Endothelial cell of umbilical vein (primary cell): ENCODE data around the gene MEF2A. TPM values are rescaled to one million over a fixed set of nuclear protein-coding genes. Genes with fewer than 3 reads are reported as not detected.

Experiments
- BruUV-seq: library from RNA; stranded (reverse); fragments of 400-500 nt; replicated peaks from 2 replicates; lab custom pipeline; 2021; lab: Mats Ljungman, UMichigan
- CTCF ChIA-PET: fragments of 300-600, 350-600 bp; sonication (Branson Sonifier 250); formaldehyde crosslinking; loops from one replicate; lab custom pipeline; 2021; ENCODE audit warnings: antibody characterized with exemption, inconsistent platforms; lab: Charles Lee
- POLR2A ChIA-PET: fragments of 300-600, 350-600 bp; sonication (Branson Sonifier 250); formaldehyde crosslinking; loops from one replicate; lab custom pipeline; 2021; ENCODE audit warnings: antibody characterized with exemption, inconsistent platforms; lab: Charles Lee
- DNase-seq: peaks from one replicate; pipeline ENCODE4 v3.0.0-alpha.2; 2011; ENCODE audit warnings: low read depth, low spot score
- FAIRE-seq: peaks from 2 replicates; lab custom pipeline; 2011; peaks lifted over from hg19 to GRCh38; lab: Jason Lieb, UNC
- H2AFZ ChIP-seq: 2 replicates; pipeline ENCODE4 v1.6.0; 2012; ENCODE audit warnings: low read depth, low read length, control low read depth, inconsistent platforms
- H3K27ac ChIP-seq: 2 replicates; pipeline ENCODE4 v1.5.1; 2011; ENCODE audit warnings: low read depth, mild to moderate bottlenecking, control low read depth, low read length, moderate library complexity; ENCODE audit not compliant: insufficient read depth
- H3K27me3 ChIP-seq, 2 experiments: 2 replicates each; pipeline versions ENCODE4 v1.6.0 to v1.6.1; 2011; ENCODE audit warnings: low read length in 2 of 2, mixed read lengths in 1 of 2; ENCODE audit not compliant: control insufficient read depth in 2 of 2, insufficient read depth in 2 of 2
- H3K36me3 ChIP-seq, 2 experiments: 2 replicates in 1 of 2; 3 replicates in 1 of 2; pipeline ENCODE4 v1.5.1; 2011; ENCODE audit warnings: low read length in 2 of 2, mild to moderate bottlenecking in 1 of 2, moderate library complexity in 1 of 2; ENCODE audit not compliant: control insufficient read depth in 2 of 2, insufficient read depth in 2 of 2; ENCODE audit errors: extremely low read depth in 1 of 2
- H3K4me1 ChIP-seq: 3 replicates; pipeline ENCODE4 v1.5.1; 2011; ENCODE audit warnings: mild to moderate bottlenecking, low read length; ENCODE audit not compliant: control insufficient read depth, insufficient read depth; ENCODE audit errors: extremely low read depth
- H3K4me2 ChIP-seq: 2 replicates; pipeline ENCODE4 v1.6.1; 2011; ENCODE audit warnings: low read length, control low read depth, mixed read lengths; ENCODE audit not compliant: insufficient read depth
- H3K4me3 ChIP-seq, 3 experiments: fragments of 200-600 bp in 1 of 3; sonication (generic), shearing (Covaris generic) in 1 of 3; replicated peaks in 1 of 3; 2 replicates each; pipeline ENCODE4 v1.5.1; 2011 to 2016; ENCODE audit warnings: control low read depth in 3 of 3, low read length in 3 of 3, mild to moderate bottlenecking in 2 of 3, inconsistent platforms in 1 of 3, low read depth in 1 of 3, moderate library complexity in 1 of 3; ENCODE audit not compliant: insufficient read depth in 1 of 3
- H3K79me2 ChIP-seq: 2 replicates; pipeline ENCODE4 v1.6.0; 2012; ENCODE audit warnings: low read length, inconsistent platforms; ENCODE audit not compliant: control insufficient read depth, insufficient read depth
- H3K9ac ChIP-seq: replicated peaks from 2 replicates; pipeline ENCODE3; 2011; ENCODE audit warnings: low read length, control low read depth; ENCODE audit not compliant: insufficient read depth; ENCODE audit errors: extremely low read depth
- H3K9me1 ChIP-seq: replicated peaks from 3 replicates; pipeline ENCODE4 v1.6.0; 2011; ENCODE audit warnings: mild to moderate bottlenecking, low read length; ENCODE audit not compliant: control insufficient read depth, insufficient read depth; ENCODE audit errors: extremely low read depth
- H3K9me3 ChIP-seq: replicated peaks from 2 replicates; pipeline ENCODE4 v1.5.1; 2012; ENCODE audit warnings: low read length, inconsistent platforms; ENCODE audit not compliant: control insufficient read depth, insufficient read depth
- H4K20me1 ChIP-seq: replicated peaks from 2 replicates; pipeline ENCODE3; 2011; ENCODE audit warnings: mild to moderate bottlenecking, low read length; ENCODE audit not compliant: control insufficient read depth, insufficient read depth; ENCODE audit errors: extremely low read depth
- EZH2 ChIP-seq: IDR thresholded peaks from 2 replicates; pipeline ENCODE4 v1.6.1; 2012; ENCODE audit warnings: borderline replicate concordance, low read depth, mild to moderate bottlenecking, moderate library complexity, low read length, inconsistent platforms; ENCODE audit not compliant: severe bottlenecking
- FOS ChIP-seq: IDR thresholded peaks from 2 replicates; pipeline ENCODE4 v1.6.1; 2011; ENCODE audit warnings: mild to moderate bottlenecking, low read length, moderate library complexity, borderline replicate concordance; ENCODE audit not compliant: insufficient read depth
- GATA2 ChIP-seq: IDR thresholded peaks from 2 replicates; pipeline ENCODE4 v1.7.0; 2011; ENCODE audit warnings: low read depth, mild to moderate bottlenecking, moderate library complexity, mixed read lengths, low read length; ENCODE audit not compliant: insufficient read length, insufficient read depth
- JUN ChIP-seq: IDR thresholded peaks from 2 replicates; pipeline ENCODE4 v1.6.1; 2011; ENCODE audit warnings: borderline replicate concordance, low read depth; ENCODE audit not compliant: insufficient read length, insufficient read depth
- MYC ChIP-seq: IDR thresholded peaks from one replicate; pipeline ENCODE4 v1.6.1; 2011; ENCODE audit warnings: mild to moderate bottlenecking, low read depth, low read length
- POLR2A ChIP-seq: IDR thresholded peaks from 2 replicates; pipeline ENCODE4 v1.6.1; 2012; ENCODE audit warnings: low read depth, mild to moderate bottlenecking, control low read depth, low read length
- POLR2AphosphoS5 ChIP-seq: IDR thresholded peaks from 2 replicates; pipeline ENCODE4 v1.6.1; 2012; ENCODE audit warnings: low read depth, mild to moderate bottlenecking, control low read depth, low read length, moderate library complexity; ENCODE audit not compliant: insufficient read depth
- dilution Hi-C: fragments of 300-500 bp; cut with MboI; formaldehyde crosslinking; loops from one replicate; pipeline ENCODE4 v1.15.0; 2019; ENCODE audit warnings: low sequenced_read_pairs; ENCODE audit not compliant: extremely low pct_ligation_motif_present
- intact Hi-C: fragments of 100-400 bp; cut with micrococcal nuclease; formaldehyde crosslinking; loops from one replicate; pipeline ENCODE4 v1.10.0; 2022
- polyA plus RNA-seq, 4 experiments: library from polyadenylated mRNA; depleted of rRNA in 3 of 4; stranded (reverse) in 3 of 4; unstranded in 1 of 4; fragments of >200 nt; gene quantifications; 2 replicates each; pipeline versions ENCODE4 v1.2.1 to v1.2.3, GENCODE V29; 2011 to 2012; ENCODE audit warnings: missing spikeins in 1 of 4
- total RNA-seq: library from RNA; stranded (reverse); gene quantifications from 2 replicates; pipeline ENCODE4 v1.2.3, GENCODE V29; 2021
- TF ChIP-seq, protein P1 (sequence below): IDR thresholded peaks from 2 replicates; pipeline ENCODE4 v1.6.1; 2011; ENCODE audit not compliant: insufficient read depth, insufficient read length
- TF ChIP-seq, protein P2 (sequence below), 2 donors: IDR thresholded peaks; 1 replicate in 1 of 2; 2 replicates in 1 of 2; pipeline ENCODE4 v1.5.1; 2011; ENCODE audit warnings: low read length in 2 of 2, mild to moderate bottlenecking in 2 of 2, moderate library complexity in 2 of 2, control low read depth in 1 of 2, inconsistent platforms in 1 of 2, low read depth in 1 of 2; ENCODE audit not compliant: insufficient read depth in 1 of 2; ENCODE audit errors: extremely low read depth in 1 of 2

MEF2A gene
- total and polyA plus RNA-seq, 2 donors (not counting 3 experiments of a cell fraction or from before 2014, with no cell fraction given), result 38.0 to 45.3 TPM

DNA sequence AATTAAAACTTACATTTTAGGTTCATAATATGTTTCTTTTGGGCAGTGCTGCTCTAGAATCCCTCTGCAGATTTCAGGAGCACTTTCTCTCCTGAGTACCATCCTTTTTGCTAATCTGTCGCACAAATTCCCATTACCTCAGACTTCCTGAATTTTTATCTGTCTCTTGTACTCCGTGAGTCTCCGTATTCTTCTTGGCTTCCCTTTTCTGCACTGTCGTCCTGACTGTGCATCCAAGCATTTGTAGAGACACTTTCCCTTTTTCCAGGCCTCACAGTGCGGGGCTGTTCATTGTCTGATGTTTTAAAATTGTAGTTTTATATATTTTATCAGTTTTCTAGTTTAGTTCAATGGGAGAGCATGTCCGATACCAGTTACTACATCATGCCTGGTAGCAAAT lies 27.3 kb downstream of the MEF2A start:
- peaks cover 5% of the 10 kb centered on the region for H3K4me1 ChIP-seq
- peaks cover 11% of the 10 kb centered on the region for H4K20me1 ChIP-seq
- H3K4me3 ChIP-seq, result no peak overlapping the region
- intact Hi-C loops, result no loop called here
- no peaks in the 10 kb centered on the region for H3K9me1 ChIP-seq
- H3K9me3 ChIP-seq, result no peaks in the 10 kb centered on the region
- FAIRE-seq (no peak), DNase-seq (no peak)
- H3K4me2 ChIP-seq, result no peak overlapping the region
- H3K9ac ChIP-seq, result no peak overlapping the region
- no peaks in the 10 kb centered on the region for H3K27me3 ChIP-seq
- H3K36me3 ChIP-seq, result no peaks in the 10 kb centered on the region
- ChIA-PET CTCF (interaction anchor here (1.0 kb wide), 1 partner anchor 15 kb away, joined by 3 read pairs; no protein-coding TSS in a partner anchor), POLR2A (no interaction called here)
- no peak overlapping the region for H2AFZ ChIP-seq
- BruUV-seq, result no TSS peak
- dilution Hi-C loops, result no loop called here
- no peak for TF ChIP-seq JUN
- no peak for TF ChIP-seq GATA2
- TF ChIP-seq POLR2AphosphoS5, result no peak
- TF ChIP-seq, protein P1, sequence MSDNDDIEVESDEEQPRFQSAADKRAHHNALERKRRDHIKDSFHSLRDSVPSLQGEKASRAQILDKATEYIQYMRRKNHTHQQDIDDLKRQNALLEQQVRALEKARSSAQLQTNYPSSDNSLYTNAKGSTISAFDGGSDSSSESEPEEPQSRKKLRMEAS, result no peak
- TF ChIP-seq, protein P2, sequence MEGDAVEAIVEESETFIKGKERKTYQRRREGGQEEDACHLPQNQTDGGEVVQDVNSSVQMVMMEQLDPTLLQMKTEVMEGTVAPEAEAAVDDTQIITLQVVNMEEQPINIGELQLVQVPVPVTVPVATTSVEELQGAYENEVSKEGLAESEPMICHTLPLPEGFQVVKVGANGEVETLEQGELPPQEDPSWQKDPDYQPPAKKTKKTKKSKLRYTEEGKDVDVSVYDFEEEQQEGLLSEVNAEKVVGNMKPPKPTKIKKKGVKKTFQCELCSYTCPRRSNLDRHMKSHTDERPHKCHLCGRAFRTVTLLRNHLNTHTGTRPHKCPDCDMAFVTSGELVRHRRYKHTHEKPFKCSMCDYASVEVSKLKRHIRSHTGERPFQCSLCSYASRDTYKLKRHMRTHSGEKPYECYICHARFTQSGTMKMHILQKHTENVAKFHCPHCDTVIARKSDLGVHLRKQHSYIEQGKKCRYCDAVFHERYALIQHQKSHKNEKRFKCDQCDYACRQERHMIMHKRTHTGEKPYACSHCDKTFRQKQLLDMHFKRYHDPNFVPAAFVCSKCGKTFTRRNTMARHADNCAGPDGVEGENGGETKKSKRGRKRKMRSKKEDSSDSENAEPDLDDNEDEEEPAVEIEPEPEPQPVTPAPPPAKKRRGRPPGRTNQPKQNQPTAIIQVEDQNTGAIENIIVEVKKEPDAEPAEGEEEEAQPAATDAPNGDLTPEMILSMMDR (IDR thresholded peaks at IDR 0.05; ENCODE audit: extremely low read depth in 1 of 2, insufficient read depth in 1 of 2, low read depth in 1 of 2, low read length in 2 of 2), result no peak
- TF ChIP-seq POLR2A, result no peak
- TF ChIP-seq MYC, result no peak
- TF ChIP-seq EZH2, result no peak
- TF ChIP-seq FOS, result no peak
- H3K79me2 ChIP-seq, result peaks cover 79% of the 10 kb centered on the region
- no peak overlapping the region for H3K27ac ChIP-seq
